IMR-90 (cell line): ENCODE results near the gene GDPD5.

Source experiments
- BHLHE40 ChIP-seq: fragments of 150-350 bp; IDR thresholded peaks from 2 replicates; pipeline ENCODE4 v1.6.1; 2016; ENCODE audit warnings: mild to moderate bottlenecking, low read depth, low read length
- CEBPB ChIP-seq: IDR thresholded peaks from 2 replicates; pipeline ENCODE4 v1.6.1; 2012; ENCODE audit warnings: low read depth, low read length, improper control_type of control experiment
- CTCF ChIP-seq: conservative IDR thresholded peaks from 2 replicates; pipeline ENCODE4 v1.5.1; 2012; ENCODE audit warnings: mild to moderate bottlenecking, low read depth, low read length, improper control_type of control experiment
- MAFK ChIP-seq: IDR thresholded peaks from 2 replicates; pipeline ENCODE4 v1.6.1; 2012; ENCODE audit warnings: low read depth, low read length, improper control_type of control experiment
- MXI1 ChIP-seq: IDR thresholded peaks from 2 replicates; pipeline ENCODE4 v1.6.1; 2012; ENCODE audit warnings: low read depth, mild to moderate bottlenecking, low read length, moderate library complexity, borderline replicate concordance
- POLR2A ChIP-seq: IDR thresholded peaks from 2 replicates; pipeline ENCODE4 v1.6.1; 2012; ENCODE audit warnings: mild to moderate bottlenecking, low read depth, low read length
- RCOR1 ChIP-seq: IDR thresholded peaks from 2 replicates; pipeline ENCODE4 v1.6.1; 2012; ENCODE audit warnings: mild to moderate bottlenecking, low read length, improper control_type of control experiment; ENCODE audit not compliant: insufficient replicate concordance
- RFX5 ChIP-seq: IDR thresholded peaks from 2 replicates; pipeline ENCODE4 v1.8.0; 2012; ENCODE audit warnings: low read depth, mild to moderate bottlenecking, low read length, moderate library complexity
- USF2 ChIP-seq: fragments of 150-350 bp; IDR thresholded peaks from 2 replicates; pipeline ENCODE4 v1.6.1; 2017; ENCODE audit warnings: mild to moderate bottlenecking, antibody characterized with exemption, low read length, low read depth

- TF ChIP-seq CTCF, result no peak
- TF ChIP-seq POLR2A, result no peak
- TF ChIP-seq MAFK, result no peak
- TF ChIP-seq RCOR1, result no peak
- TF ChIP-seq RFX5, result no peak
- no peak for TF ChIP-seq USF2
- TF ChIP-seq CEBPB, result no peak
- no peak for TF ChIP-seq BHLHE40
- TF ChIP-seq MXI1, result no peak
Measured at GRCh38 chr11:75518204-75518549, 7.6 kb downstream of the GDPD5 start.
